Muscle of leg (tissue), 16 donors: ENCODE data around the gene KHK. TPM values are rescaled to one million over a fixed set of nuclear protein-coding genes. Genes with fewer than 3 reads are reported as not detected.

Experiments
- DNase-seq: peaks from one replicate; pipeline ENCODE4 v3.0.0; 2013
- H3K27ac ChIP-seq: one replicate; pipeline ENCODE4 v1.5.1; 2013; ENCODE audit warnings: mild to moderate bottlenecking, low read length, control low read depth
- H3K27me3 ChIP-seq: one replicate; pipeline ENCODE4 v1.6.1; 2013; ENCODE audit warnings: low read length; ENCODE audit not compliant: control insufficient read depth, insufficient read depth
- H3K36me3 ChIP-seq: one replicate; pipeline ENCODE4 v1.6.1; 2013; ENCODE audit warnings: low read length; ENCODE audit not compliant: control insufficient read depth, insufficient read depth
- H3K4me1 ChIP-seq: one replicate; pipeline ENCODE4 v1.6.1; 2013; ENCODE audit warnings: low read length; ENCODE audit not compliant: control insufficient read depth, insufficient read depth
- H3K4me3 ChIP-seq: one replicate; pipeline ENCODE4 v1.5.1; 2013; ENCODE audit warnings: low read length, control low read depth
- H3K9me3 ChIP-seq: replicated peaks from 2 replicates; pipeline ENCODE4 v1.6.1; 2013; ENCODE audit warnings: low read depth, low read length; ENCODE audit not compliant: control insufficient read depth
- WGBS: methylation state at CpG from one replicate; pipeline ENCODE4 v1.1.5; 2013; ENCODE audit warnings: missing lambda C conversion rate; ENCODE audit not compliant: insufficient coverage; 5-methylcytosine and 5-hydroxymethylcytosine counted together
- long read RNA-seq, 11 donors: transcript quantifications; one replicate each; lab custom pipeline, GENCODE V29; 2026
- polyA plus RNA-seq, 8 donors: library from polyadenylated mRNA; unstranded; fragments of 120-200 nt; gene quantifications; one replicate each; pipeline versions ENCODE4 v1.2.1 to v1.2.3, GENCODE V29; 2013; ENCODE audit warnings: inconsistent platforms in 1 of 8, low replicate concordance in 1 of 8; ENCODE audit not compliant: insufficient read length in 8 of 8, insufficient read depth in 1 of 8
- total RNA-seq: library from RNA; stranded (reverse); fragments of 120-200 nt; gene quantifications from one replicate; pipeline ENCODE4 v1.2.4, GENCODE V29; 2013

The KHK gene
- total RNA-seq, result 1.5 TPM
- 10 to 100 TPM in 1 of 8 donors, 1 to 10 TPM in 7; 1.8 to 11.4 (median 2.3) TPM for polyA plus RNA-seq
- long read RNA-seq, donor 1, result 0 reads
- long read RNA-seq, donor 2, result 0 reads
- long read RNA-seq, donor 3, result 0 reads
- long read RNA-seq, donor 4, result 0 reads
- long read RNA-seq, donor 5, partial matches to known transcripts, result 0 of 3 reads
- long read RNA-seq, donor 5, other reads (novel, unspliced or antisense), result 0 of 3 reads
- long read RNA-seq, donor 6, result 0 reads
- long read RNA-seq, donor 7, partial matches to known transcripts, result 0 of 2 reads
- long read RNA-seq, donor 7, other reads (novel, unspliced or antisense), result 0 of 2 reads
- long read RNA-seq, donor 8, result 0 reads
- long read RNA-seq, donor 9, partial matches to known transcripts, result 0 of 2 reads
- long read RNA-seq, donor 9, other reads (novel, unspliced or antisense), result 0 of 2 reads
- long read RNA-seq, donor 10, partial matches to known transcripts, result 0 of 2 reads
- long read RNA-seq, donor 10, other reads (novel, unspliced or antisense), result 0 of 2 reads
- long read RNA-seq, donor 11, result 0 reads

DNA sequence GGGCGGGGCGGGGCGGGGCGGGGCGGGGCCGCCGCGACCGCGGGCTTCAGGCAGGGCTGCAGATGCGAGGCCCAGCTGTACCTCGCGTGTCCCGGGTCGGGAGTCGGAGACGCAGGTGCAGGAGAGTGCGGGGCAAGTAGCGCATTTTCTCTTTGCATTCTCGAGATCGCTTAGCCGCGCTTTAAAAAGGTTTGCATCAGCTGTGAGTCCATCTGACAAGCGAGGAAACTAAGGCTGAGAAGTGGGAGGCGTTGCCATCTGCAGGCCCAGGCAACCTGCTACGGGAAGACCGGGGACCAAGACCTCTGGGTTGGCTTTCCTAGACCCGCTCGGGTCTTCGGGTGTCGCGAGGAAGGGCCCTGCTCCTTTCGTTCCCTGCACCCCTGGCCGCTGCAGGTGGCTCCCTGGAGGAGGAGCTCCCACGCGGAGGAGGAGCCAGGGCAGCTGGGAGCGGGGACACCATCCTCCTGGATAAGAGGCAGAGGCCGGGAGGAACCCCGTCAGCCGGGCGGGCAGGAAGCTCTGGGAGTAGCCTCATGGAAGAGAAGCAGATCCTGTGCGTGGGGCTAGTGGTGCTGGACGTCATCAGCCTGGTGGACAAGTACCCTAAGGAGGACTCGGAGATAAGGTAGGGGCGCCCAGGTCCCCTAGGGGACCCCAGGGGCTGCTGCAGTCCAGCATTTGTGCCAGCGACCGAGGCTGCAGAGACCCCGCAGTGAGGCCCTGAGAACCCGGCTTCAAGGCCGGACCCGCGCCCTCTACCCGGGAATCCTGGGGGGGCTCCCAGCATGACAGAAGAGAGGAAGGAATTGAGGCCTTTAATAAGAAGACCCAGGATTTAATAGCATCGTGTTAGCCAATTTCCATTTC, at the start of gene KHK:
Gene KHK (plus strand): TSS at position 49 of the 870 bp plus-strand sequence. CDS start 488 bp downstream, at position 537.
- WGBS, result 3% methylated on average over 51 of the region's 54 CpGs
- Histone ChIP-seq H3K4me1 (peaks cover 48% of the 10 kb centered on the region), H3K4me3 (peak within 1 kb of the TSS; percentile 62), H3K9me3 (no peaks in the 10 kb centered on the region), H3K36me3 (peaks cover 11% of the 10 kb centered on the region), H3K27ac (peak within 1 kb of the TSS; percentile 71), H3K27me3 (peaks cover 4% of the 10 kb centered on the region)
- DNase-seq, result no peak

DNA sequence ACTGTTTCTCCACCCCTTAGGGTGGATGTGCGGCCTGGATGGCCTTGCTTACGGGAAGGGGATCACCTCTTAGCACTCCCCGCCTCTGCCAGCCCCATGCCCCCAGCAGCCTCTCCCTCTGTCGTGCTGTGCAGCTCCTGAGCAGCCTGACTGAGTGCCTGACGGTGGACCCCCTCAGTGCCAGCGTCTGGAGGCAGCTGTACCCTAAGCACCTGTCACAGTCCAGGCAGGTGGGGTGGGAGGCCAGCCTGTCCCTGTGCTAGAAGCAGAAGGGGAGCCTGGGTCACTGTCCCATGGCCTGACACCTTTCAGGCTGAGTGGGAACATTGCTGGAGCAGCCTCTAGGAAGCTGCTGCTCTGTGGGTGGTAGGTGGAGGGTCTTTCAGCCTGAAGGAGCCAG, 48.6 kb upstream of the KHK start:
- no peak for DNase-seq
- H3K27ac ChIP-seq, result no peak overlapping the region
- peaks cover 79% of the 10 kb centered on the region for H3K36me3 ChIP-seq

DNA sequence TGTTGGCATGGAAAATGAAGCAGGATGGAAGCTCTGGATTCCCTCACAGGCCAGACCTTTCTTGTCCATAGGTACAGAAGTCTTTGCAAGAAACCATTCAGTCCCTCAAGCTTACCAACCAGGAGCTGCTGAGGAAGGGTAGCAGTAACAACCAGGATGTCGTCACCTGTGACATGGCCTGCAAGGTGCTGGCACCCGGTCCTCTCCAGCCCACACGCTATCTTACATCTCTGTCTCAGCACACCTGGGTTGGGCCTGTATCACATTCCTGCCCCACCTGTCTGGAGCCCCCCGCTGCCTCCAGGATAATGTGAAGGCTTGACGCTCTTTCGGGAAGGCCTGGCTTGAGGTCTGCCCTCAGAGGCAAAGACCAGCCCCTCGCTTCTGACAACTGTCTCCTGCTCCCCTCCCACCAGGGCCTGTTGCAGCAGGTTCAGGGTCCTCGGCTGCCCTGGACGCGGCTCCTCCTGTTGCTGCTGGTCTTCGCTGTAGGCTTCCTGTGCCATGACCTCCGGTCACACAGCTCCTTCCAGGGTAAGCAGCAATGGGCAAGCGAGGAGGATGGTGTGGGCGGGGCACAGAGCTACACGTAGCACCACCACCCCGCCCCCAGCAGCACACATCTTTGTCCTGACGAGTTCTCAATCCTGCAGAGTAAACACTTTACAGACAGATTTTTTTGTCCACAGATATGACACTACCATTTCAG, 47.8 kb upstream of the KHK start:
- DNase-seq, result no peak
- 88% methylated on average over 13 of the region's 17 CpGs for WGBS
- H3K4me1 ChIP-seq, result peaks cover 28% of the 10 kb centered on the region
- no peak overlapping the region for H3K27ac ChIP-seq
- H3K4me3 ChIP-seq, result no peak overlapping the region
- H3K9me3 ChIP-seq, result no peaks in the 10 kb centered on the region
- H3K36me3 ChIP-seq, result peaks cover 79% of the 10 kb centered on the region
- H3K27me3 ChIP-seq, result no peaks in the 10 kb centered on the region

More for the DNA sequence above, 48.6 kb upstream of the KHK start:
- H3K4me3 ChIP-seq, result no peak overlapping the region
- peaks cover 30% of the 10 kb centered on the region for H3K4me1 ChIP-seq
- WGBS, result 92% methylated on average over 5 of the region's 6 CpGs
- no peaks in the 10 kb centered on the region for H3K9me3 ChIP-seq
- H3K27me3 ChIP-seq, result no peaks in the 10 kb centered on the region

GRCh38 chr2:27039426-27039825, 47.1 kb upstream of the KHK start:
- DNase-seq, result no peak
- Histone ChIP-seq H3K27me3 (no peaks in the 10 kb centered on the region), H3K4me3 (no peak overlapping the region), H3K27ac (no peak overlapping the region), H3K9me3 (no peaks in the 10 kb centered on the region), H3K4me1 (peaks cover 22% of the 10 kb centered on the region), H3K36me3 (peaks cover 73% of the 10 kb centered on the region)
- WGBS, result 88% methylated on average over 4 of the region's 6 CpGs

- Histone ChIP-seq H3K9me3 (no peaks in the 10 kb centered on the region), H3K27me3 (no peaks in the 10 kb centered on the region), H3K4me1 (peaks cover 19% of the 10 kb centered on the region), H3K4me3 (no peak overlapping the region), H3K27ac (no peak overlapping the region), H3K36me3 (peaks cover 71% of the 10 kb centered on the region)
- DNase-seq, result no peak
- 90% methylated on average over 4 of the region's 7 CpGs for WGBS
Measured at GRCh38 chr2:27039871-27040270, 46.7 kb upstream of the KHK start.

DNA sequence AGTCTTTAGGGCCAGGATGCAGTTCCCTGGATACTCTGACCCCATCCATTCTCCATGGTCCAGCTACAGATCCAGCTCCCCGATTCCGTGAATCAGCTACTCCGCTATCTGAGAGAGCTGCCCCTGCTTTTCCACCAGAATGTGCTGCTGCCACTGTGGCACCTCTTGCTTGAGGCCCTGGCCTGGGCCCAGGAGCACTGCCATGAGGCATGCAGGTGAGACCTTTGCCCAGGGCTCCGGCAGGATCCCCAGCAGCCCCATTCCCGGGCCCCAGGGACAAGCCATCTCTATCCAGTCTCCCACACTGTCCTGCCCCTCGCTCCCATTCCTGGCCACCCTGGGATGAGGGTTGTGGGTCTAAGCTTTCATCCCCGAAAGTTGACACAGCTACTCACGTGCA, 46.3 kb upstream of the KHK start:
- DNase-seq, result no peak
- H3K4me1 ChIP-seq, result peaks cover 15% of the 10 kb centered on the region
- WGBS, result 90% methylated on average over 6 of the region's 8 CpGs
- H3K27me3 ChIP-seq, result no peaks in the 10 kb centered on the region
- no peaks in the 10 kb centered on the region for H3K9me3 ChIP-seq
- no peak overlapping the region for H3K4me3 ChIP-seq
- no peak overlapping the region for H3K27ac ChIP-seq
- peaks cover 67% of the 10 kb centered on the region for H3K36me3 ChIP-seq

- Histone ChIP-seq H3K9me3 (no peaks in the 10 kb centered on the region), H3K27me3 (no peaks in the 10 kb centered on the region), H3K36me3 (peaks cover 52% of the 10 kb centered on the region), H3K27ac (peak overlapping the region; percentile 8), H3K4me3 (no peak overlapping the region), H3K4me1 (peaks cover 13% of the 10 kb centered on the region)
- peak; percentile 43 for DNase-seq
- WGBS, result 27% methylated on average over 2 of the region's 5 CpGs
Measured at GRCh38 chr2:27041752-27042151, 44.8 kb upstream of the KHK start.

- 56% methylated on average over 2 of the region's 10 CpGs for WGBS
- Histone ChIP-seq H3K4me1 (peaks cover 10% of the 10 kb centered on the region), H3K9me3 (no peaks in the 10 kb centered on the region), H3K36me3 (peaks cover 48% of the 10 kb centered on the region), H3K27ac (no peak overlapping the region), H3K4me3 (no peak overlapping the region), H3K27me3 (no peaks in the 10 kb centered on the region)
- peak; percentile 40 for DNase-seq
Measured at GRCh38 chr2:27042159-27042661, 44.4 kb upstream of the KHK start.

- peaks cover 10% of the 10 kb centered on the region for H3K4me1 ChIP-seq
Measured at GRCh38 chr2:27042985-27043634, 43.5 kb upstream of the KHK start.

More at GRCh38 chr2:27042985-27043634, 43.5 kb upstream of the KHK start:
- Histone ChIP-seq H3K27me3 (no peaks in the 10 kb centered on the region), H3K4me3 (no peak overlapping the region), H3K36me3 (peaks cover 39% of the 10 kb centered on the region), H3K9me3 (no peaks in the 10 kb centered on the region), H3K27ac (no peak overlapping the region)
- 61% methylated on average over 3 of the region's 7 CpGs for WGBS
- DNase-seq, result no peak
